Stimulated activated CD8-positive, alpha-beta memory T cell treated with anti-CD3 and anti-CD28 coated beads, Interleukin-2, amount 100 ng/mL, for 1 hour (primary cell): ENCODE results near the gene CLK3.

Experiments
- DNase-seq, 2 donors: peaks; one replicate each; pipeline ENCODE4 v3.0.0-alpha.2; 2020; ENCODE audit warnings: low read depth in 2 of 2

CLK3 gene

DNA sequence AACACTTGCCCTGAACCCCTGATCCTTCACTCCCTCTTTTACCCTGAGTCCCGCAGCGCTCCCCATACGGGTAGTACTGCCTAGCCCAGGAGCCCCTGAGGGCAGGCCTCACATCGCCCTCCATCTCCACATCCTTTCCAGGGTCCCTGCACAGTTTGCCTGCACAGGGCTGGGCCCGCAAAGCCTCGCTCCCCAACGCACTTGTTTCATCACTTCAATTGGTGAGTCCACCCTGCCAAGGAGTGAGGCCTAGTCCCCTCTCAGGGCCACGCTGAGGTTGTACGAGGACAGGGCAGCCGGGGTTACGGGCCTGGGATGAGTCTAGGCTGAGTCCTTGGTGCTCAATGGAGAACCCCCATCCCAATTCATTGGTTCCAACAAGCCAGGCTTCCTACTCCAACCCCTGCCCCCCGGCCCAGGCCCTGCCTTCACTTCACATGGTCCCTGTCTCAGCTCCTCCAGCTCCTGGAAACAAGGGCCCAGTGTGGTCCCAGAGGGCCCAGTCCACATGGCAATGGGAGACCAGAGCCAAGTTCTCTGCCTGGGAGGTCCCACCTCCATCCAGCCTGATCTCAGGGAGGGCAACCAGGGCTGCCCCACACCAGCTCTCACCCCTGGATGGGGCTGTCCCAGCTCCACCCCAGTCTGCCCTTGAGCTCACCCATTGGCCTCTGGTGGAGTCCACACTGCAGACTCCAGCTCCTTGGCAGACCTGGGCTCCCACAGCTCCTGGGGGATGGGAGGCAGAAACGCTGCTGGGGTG is 12.4 kb upstream of the CLK3 start:
- no peak for DNase-seq

DNA sequence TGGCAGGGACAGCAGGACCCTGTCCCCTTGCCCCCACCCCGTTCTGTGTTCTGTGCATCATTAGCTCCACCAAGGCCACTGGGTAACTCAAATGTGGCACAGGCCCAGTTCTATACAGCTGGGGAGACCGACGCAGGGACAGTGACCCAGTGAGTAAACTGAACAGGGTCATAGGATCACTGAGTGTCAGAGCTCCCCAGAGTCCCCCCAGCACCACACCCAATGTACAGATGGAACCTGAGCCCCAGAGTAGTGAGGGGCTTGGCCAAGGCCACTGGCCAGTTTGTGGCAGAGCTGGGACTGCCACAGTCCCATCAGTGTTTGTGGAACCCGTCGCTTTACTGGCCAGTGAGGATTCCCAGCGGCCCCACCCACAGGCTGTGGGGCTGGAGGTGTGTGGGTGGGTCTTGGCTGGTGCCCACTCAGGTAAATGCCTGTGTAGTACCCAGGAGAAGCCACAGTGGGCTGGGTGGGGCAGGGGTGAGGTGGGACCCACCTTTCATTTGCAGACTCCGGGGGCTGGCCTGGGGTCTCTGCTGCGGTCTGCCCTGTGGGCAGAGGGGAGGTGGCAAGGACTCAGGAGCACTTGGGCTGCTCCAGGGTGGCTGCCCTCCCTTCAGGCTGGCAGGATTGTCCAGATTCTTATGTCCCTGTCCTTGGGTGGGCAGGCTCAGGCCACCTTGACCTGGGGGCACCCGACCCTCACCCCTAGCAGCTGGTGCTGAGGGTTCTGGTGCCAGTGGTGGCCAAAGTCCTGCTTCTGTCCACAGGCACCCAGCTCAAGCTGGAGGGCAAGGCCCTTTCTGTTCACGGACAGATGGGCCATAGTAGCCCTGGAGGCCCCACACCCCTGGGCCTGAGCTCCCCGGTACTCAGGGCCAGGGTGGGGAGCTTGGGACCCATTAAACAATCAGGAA is 11.6 kb upstream of the CLK3 start:
- DNase-seq, result no peak

- DNase-seq, result no peak
These were observed 10.4 kb upstream of the CLK3 start for GRCh38 chr15:74604983-74605794.

GRCh38 chr15:74605795-74606150 is 9.9 kb upstream of the CLK3 start:
- no peak for DNase-seq

DNA sequence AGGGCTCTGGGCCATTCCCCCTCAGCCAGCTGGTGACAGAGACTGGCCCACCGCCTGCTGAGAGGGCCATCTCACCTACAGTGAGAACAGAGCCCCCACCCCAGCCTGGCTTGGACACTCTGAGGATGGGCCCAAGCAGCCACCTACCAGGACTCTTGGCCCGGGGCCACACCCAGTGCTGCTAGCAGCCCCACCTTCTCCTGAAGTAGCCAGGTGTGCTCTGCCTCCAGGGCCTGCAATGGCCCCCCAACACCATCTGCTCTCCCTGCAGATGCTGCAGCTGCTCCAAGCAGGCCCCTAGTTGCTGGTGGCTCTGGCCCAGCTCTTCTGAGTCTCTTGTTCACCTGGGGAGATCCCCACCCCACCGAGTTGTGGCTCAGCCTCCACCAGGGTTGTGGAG is 6.8 kb upstream of the CLK3 start:
- no peak for DNase-seq

- DNase-seq, result no peak
These were observed 5.7 kb upstream of the CLK3 start for GRCh38 chr15:74609938-74610301.

DNA sequence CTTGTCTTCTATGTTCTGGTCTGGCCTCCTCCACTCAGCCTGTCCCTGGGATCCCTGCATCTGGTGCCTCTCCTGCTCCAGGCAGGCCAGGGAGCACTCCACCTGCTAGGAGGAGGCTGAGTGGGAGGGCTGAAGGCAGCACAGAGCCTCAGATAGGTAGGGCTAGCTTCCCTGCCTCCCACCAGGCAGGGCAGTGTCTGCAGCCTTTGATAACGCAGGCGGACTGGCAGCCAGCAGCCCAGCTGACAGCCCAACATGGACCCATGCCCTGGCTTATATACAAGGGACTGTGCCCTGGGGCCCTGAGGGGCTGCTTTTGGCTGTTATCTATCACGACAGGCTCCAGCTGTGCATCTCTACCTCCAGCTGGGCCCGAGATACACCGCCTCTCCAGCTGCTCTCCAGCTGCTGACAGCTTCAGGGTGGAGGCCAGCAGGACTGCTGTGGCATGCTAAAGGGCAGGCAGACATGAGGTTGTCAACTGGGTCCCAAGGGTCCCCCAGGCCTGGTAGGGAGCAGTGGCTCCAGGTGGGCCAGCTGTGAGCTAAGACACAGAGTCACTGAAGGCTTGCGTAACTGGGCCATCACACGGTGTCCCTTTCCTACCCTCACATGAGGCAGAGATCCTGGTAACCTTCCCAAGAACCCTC is 5.2 kb upstream of the CLK3 start:
- DNase-seq, result no peak

DNA sequence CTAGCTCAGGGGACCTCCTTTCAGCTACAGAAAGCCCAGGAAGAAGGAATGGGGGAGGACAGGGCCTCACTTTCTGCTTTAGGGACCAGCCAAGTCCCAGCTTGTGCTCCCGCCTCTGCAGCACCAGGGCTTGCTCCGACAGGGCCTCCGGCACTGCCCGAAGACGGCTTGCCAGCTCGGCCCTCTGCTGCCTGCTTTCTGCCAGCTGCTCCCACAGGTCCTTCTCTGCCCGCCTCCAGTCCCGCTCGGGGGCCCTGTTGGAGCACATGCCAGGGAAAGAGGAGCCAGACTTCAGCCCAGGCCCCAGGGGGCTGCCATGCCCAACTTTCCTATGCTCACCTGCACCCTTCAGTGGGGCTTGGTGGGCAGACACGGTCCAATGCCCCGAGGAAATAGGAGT is 4.3 kb upstream of the CLK3 start:
- DNase-seq, result no peak

GRCh38 chr15:74611834-74612233 is 3.8 kb upstream of the CLK3 start:
- DNase-seq, result no peak

GRCh38 chr15:74612677-74613076 is 3.0 kb upstream of the CLK3 start:
- DNase-seq, result no peak

DNA sequence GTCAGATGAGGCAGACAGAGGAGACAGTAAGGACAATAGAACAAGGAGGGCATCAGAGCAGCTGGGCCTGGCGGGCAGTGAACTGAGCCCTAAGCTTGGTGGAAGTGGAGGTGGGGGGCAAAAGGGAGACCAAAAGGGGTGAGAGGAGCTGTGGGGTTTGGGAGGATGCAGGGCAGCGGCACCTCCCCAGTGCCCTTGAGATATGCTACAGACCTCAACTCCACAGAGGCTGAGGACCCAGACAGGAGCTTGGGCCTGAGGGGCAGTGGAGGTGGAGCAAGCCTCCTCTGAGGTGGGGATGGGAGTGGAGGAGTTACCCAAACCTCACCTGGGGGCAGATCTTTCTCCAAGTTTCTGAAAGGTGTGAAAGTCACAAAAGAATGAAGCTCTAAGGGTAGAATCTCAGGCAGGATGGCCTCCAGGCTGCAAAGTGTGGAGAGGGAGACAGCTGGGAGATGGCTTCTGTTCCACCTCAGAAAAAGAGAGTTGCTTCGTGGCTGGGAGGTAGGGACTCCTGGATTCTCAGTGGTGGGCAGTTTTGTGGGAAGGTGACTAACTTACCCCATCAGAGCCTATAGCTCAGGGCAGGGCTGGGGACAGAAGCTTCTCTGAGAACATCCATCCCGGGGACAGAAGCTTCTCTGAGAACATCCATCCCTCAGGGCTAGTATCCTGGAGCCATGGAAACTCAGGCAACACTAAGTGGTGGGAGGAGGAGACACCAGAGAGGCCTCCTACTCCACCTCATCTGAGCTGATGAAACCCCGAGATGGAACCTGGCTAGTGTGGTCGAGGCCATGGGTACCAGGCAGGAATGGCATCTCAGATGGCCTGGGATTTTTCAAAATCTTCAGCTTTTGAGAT is 2.3 kb upstream of the CLK3 start:
- DNase-seq, result no peak

DNA sequence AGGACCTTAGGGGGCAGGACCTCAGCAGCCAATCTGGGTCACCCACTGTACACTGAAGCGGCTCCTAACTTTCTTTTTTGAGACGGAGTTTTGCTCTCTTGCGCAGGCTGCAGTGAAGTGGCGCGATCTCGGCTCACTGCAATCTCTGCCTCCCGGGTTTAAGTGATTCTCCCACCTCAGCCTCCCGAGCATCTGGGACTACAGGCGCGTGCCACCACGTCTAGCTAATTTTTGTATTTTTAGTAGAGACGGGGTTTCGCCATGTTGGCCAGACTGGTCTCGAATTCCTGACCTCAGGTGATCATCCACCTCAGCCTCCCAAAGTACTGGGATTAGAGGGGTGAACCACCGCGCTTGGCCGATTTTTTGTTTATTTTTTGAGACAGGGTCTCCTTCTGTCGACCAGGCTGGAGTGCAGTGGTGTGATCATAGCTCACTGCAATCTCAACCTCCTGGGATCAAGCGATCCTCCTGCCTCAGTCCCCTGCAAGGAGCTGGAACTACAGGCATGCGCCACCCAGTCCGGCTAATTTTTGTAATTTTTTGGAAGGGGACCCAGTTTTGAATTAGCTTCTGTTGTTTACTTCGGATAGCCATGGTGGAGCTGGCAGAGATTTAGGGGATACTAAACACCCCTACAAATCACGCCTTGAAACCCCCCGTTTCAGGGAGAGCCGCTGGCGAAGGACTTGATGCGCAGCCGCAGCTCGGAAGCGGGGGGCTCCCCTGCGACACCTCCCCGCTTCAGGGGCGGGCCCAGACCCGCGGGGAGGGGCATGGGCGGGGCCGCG is 1.5 kb upstream of the CLK3 start:
- no peak for DNase-seq

DNA sequence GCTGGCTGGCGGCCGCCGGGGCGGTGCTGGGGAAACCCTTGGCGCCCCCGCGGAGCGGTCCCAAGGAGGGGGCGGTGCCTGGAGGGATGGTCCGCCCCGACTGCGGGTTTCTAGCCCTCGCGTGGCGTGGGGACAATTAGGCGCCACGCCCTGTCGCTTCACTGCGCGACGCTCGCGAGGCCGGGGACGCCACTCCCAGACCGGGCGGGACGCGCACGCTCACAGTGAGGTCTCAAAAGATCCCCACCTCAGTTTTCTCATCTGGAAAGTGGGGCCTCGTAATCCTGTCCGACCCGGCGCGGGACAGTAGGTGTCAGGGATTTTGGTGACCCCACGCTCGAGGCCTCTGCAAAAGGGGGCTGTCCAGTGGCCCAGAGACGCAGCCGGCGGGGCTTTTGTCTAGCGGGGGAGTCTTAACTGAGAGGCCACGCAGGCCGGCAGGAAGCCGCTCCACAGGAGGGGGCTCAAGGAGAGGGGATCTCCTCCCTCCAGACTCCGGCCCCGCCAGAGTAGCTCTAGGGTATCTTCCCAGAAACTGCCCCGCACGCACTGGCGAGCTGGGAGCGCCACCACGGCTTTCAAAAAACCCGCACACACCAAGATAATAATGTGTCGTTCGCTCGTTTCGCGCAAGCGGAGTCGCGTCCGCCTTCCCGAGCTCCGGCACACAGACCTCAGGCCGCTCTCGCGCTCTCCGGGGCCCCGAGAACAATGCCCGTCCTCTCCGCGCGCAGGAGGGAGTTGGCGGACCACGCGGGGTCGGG is 710 bp upstream of the CLK3 start:
- peak; percentile 81 to 84 for DNase-seq

GRCh38 chr15:74616366-74616939 is 817 bp downstream of the CLK3 start:
- peak; percentile 29 to 53 for DNase-seq

GRCh38 chr15:74616996-74617395 is 1.4 kb downstream of the CLK3 start:
- DNase-seq, result no peak

DNA sequence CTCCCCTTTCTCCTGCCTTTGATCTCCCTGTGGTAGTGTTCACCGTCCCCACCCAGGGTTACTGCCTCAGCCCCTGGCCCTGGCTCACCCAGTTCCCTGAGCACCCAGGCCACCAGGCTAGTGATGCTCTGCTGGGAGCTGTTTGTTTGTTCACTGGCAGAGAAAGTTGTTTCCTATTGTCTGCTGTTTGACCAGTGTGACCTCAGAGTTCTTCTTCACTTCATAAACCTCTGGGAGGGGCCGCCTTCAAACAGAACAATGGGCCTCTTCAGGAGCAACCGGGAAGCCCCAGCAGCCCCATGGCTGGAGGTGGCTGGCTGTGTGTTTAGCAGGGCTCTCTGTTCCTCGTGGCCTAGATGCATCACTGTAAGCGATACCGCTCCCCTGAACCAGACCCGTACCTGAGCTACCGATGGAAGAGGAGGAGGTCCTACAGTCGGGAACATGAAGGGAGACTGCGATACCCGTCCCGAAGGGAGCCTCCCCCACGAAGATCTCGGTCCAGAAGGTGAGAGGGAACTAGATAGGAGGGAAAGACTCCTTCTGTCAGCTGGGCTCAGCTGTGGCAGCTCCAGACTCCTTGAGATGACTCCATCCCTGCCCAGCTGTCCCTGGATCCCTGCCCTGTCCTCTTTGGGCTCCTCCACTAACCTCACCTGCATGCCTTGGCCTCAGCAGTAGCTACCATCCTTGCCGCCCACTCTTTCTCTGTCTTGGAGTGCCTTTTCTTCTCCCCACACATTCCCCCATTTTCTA is 3.4 kb downstream of the CLK3 start:
- DNase-seq, result no peak

GRCh38 chr15:74619916-74620635 is 4.4 kb downstream of the CLK3 start:
- no peak for DNase-seq
